Osteoblast (primary cell): Measurements from ENCODE around the gene CTBP2. TPM values are rescaled to one million over a fixed set of nuclear protein-coding genes. Genes with fewer than 3 reads are reported as not detected.

Experiments used
- DNase-seq: peaks from one replicate; pipeline ENCODE4 v3.0.0; 2011; ENCODE audit warnings: low spot score, mixed read lengths; ENCODE audit not compliant: insufficient read length; ENCODE audit errors: missing footprints
- H2AFZ ChIP-seq: 2 replicates; pipeline ENCODE4 v1.6.0; 2011; ENCODE audit warnings: mild to moderate bottlenecking, low read length
- H3K27ac ChIP-seq: 2 replicates; pipeline ENCODE4 v1.5.1; 2011; ENCODE audit warnings: mild to moderate bottlenecking, low read depth, low read length, moderate library complexity
- H3K27me3 ChIP-seq: 2 replicates; pipeline ENCODE4 v1.6.0; 2012; ENCODE audit warnings: mild to moderate bottlenecking, control low read depth, inconsistent platforms, low read length, moderate library complexity; ENCODE audit not compliant: insufficient read depth
- H3K36me3 ChIP-seq: 2 replicates; pipeline ENCODE4 v1.5.1; 2011; ENCODE audit warnings: mild to moderate bottlenecking, low read length, control low read depth, moderate library complexity; ENCODE audit not compliant: insufficient read depth
- H3K4me1 ChIP-seq: 2 replicates; pipeline ENCODE4 v1.5.1; 2011; ENCODE audit warnings: mild to moderate bottlenecking, low read length, control low read depth, moderate library complexity; ENCODE audit not compliant: insufficient read depth
- H3K4me2 ChIP-seq: 2 replicates; pipeline ENCODE4 v1.6.0; 2011; ENCODE audit warnings: mild to moderate bottlenecking, low read length; ENCODE audit not compliant: insufficient read depth
- H3K4me3 ChIP-seq: fragments of 200-600 bp; sonication (generic); 3 replicates; pipeline ENCODE4 v1.5.1; 2012; ENCODE audit warnings: mild to moderate bottlenecking, low read length, inconsistent platforms; ENCODE audit not compliant: insufficient read depth
- H3K79me2 ChIP-seq: 2 replicates; pipeline ENCODE4 v1.6.0; 2012; ENCODE audit warnings: mild to moderate bottlenecking, low read length, control low read depth, inconsistent platforms; ENCODE audit not compliant: insufficient read depth
- H3K9me3 ChIP-seq: 2 replicates; pipeline ENCODE4 v1.5.1; 2011; ENCODE audit warnings: low read depth, low read length, control low read depth
- H4K20me1 ChIP-seq: 2 replicates; pipeline ENCODE4 v1.6.0; 2012; ENCODE audit warnings: mild to moderate bottlenecking, low read length, control low read depth; ENCODE audit not compliant: insufficient read depth
- CTCF ChIP-seq: IDR thresholded peaks from 2 replicates; pipeline ENCODE4 v1.5.1; 2011; ENCODE audit warnings: mild to moderate bottlenecking, low read depth, low read length, moderate library complexity; ENCODE audit errors: extremely low read depth
- total RNA-seq: library from RNA; depleted of rRNA; stranded (reverse); fragments of >200 nt; gene quantifications from 2 replicates; pipeline ENCODE4 v1.2.3, GENCODE V29; 2012

CTBP2 gene
- total RNA-seq, 1 donor, result 65.9 TPM

GRCh38 chr10:125145636-125146035 is 14.7 kb downstream of the CTBP2 start:
- H3K79me2 ChIP-seq, result peaks cover 100% of the 10 kb centered on the region
- no peaks in the 10 kb centered on the region for H3K27me3 ChIP-seq
- peaks cover 42% of the 10 kb centered on the region for H3K4me1 ChIP-seq
- no peaks in the 10 kb centered on the region for H3K9me3 ChIP-seq
- no peak for TF ChIP-seq CTCF
- peak overlapping the region; percentile 23 for H3K27ac ChIP-seq
- no peak overlapping the region for H2AFZ ChIP-seq
- peak; percentile 36 for DNase-seq
- H3K36me3 ChIP-seq, result peaks cover 4% of the 10 kb centered on the region
- peaks cover 46% of the 10 kb centered on the region for H4K20me1 ChIP-seq
- peak overlapping the region; percentile 6 for H3K4me2 ChIP-seq
- no peak overlapping the region for H3K4me3 ChIP-seq

GRCh38 chr10:125144693-125145623 is 15.4 kb downstream of the CTBP2 start:
- TF ChIP-seq CTCF, result peak; percentile 64
- peaks cover 4% of the 10 kb centered on the region for H3K36me3 ChIP-seq
- peak overlapping the region; percentile 23 for H3K27ac ChIP-seq
- H3K27me3 ChIP-seq, result no peaks in the 10 kb centered on the region
- H3K4me1 ChIP-seq, result peaks cover 42% of the 10 kb centered on the region
- no peaks in the 10 kb centered on the region for H3K9me3 ChIP-seq
- H4K20me1 ChIP-seq, result peaks cover 46% of the 10 kb centered on the region
- H3K4me2 ChIP-seq, result peak overlapping the region; percentile 6
- peak; percentile 95 for DNase-seq
- H2AFZ ChIP-seq, result no peak overlapping the region
- H3K79me2 ChIP-seq, result peaks cover 100% of the 10 kb centered on the region
- H3K4me3 ChIP-seq, result no peak overlapping the region

GRCh38 chr10:125144206-125144605 is 16.2 kb downstream of the CTBP2 start:
- Histone ChIP-seq H3K4me1 (peaks cover 35% of the 10 kb centered on the region), H2AFZ (no peak overlapping the region), H3K4me2 (no peak overlapping the region), H3K36me3 (peaks cover 4% of the 10 kb centered on the region), H3K4me3 (no peak overlapping the region), H3K27me3 (no peaks in the 10 kb centered on the region), H4K20me1 (peaks cover 50% of the 10 kb centered on the region), H3K9me3 (no peaks in the 10 kb centered on the region), H3K79me2 (peaks cover 100% of the 10 kb centered on the region), H3K27ac (no peak overlapping the region)
- TF ChIP-seq CTCF, result no peak
- no peak for DNase-seq

GRCh38 chr10:125142946-125143345 is 17.4 kb downstream of the CTBP2 start:
- Histone ChIP-seq H3K36me3 (no peaks in the 10 kb centered on the region), H3K4me1 (peaks cover 23% of the 10 kb centered on the region), H2AFZ (no peak overlapping the region), H4K20me1 (peaks cover 58% of the 10 kb centered on the region), H3K79me2 (peaks cover 100% of the 10 kb centered on the region), H3K9me3 (no peaks in the 10 kb centered on the region), H3K4me3 (no peak overlapping the region), H3K27me3 (no peaks in the 10 kb centered on the region), H3K4me2 (no peak overlapping the region), H3K27ac (no peak overlapping the region)
- TF ChIP-seq CTCF, result no peak
- no peak for DNase-seq
